Measurements from ENCODE around the gene GALNT1. TPM values are rescaled to one million over a fixed set of nuclear protein-coding genes. Genes with fewer than 3 reads are reported as not detected.
A peak's percentile ranks its signal among the peaks of the same experiment; 100 is the strongest.

GALNT1 gene
- total and polyA plus RNA-seq, 9 of the 15 experiments (the other 6 are each of a cell fraction or from before 2014, with no cell fraction given), result 14.4 to 54.1 (median 36.6) TPM

DNA sequence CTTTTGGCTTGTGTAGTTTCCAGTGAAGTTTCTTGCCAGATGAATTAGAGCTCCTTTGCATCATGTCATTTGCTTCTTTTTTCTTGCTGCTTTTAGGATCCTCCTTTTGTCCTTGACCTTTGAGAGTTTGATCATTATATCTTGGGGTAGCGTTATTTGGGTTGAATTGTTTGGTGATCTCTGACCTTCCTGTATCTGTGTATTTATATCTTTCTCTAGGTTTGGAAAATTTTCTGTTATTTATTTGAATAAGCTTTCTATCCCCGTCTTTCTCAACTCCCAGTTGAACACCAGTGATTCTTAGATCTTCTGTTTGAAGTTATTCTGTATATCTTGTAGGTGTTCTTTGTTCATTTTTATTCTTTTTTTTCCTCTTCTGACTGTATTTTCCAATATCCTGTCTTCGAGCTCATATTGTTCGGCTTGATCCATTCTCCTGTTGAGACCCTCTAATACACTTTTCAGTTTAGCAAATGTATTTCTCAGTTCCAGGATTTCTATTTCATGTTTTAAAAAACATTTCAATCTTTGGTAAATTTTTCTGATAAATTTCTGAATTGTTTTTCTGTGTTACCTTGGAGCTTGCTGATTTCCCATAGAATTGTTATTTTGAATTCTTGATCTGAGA is 20.8 kb downstream of the GALNT1 start:
- ATAC-seq, result no peak
- Histone ChIP-seq H4K20me1 (replicated peaks; ENCODE audit: control insufficient read depth, insufficient read depth, low read length) (no peaks in the 10 kb centered on the region), H3K79me2 (ENCODE audit: control insufficient read depth, insufficient read depth, low read length) (0 out of 3 replicates have a peak, but pooled peaks cover 3% of the 10 kb centered on the region), H3K9me1 (ENCODE audit: control insufficient read depth, insufficient read depth, low read length) (no peaks in the 10 kb centered on the region), H3K4me1 (replicated peaks in 1 of 2; ENCODE audit: control insufficient read depth in 2 of 2, insufficient read depth in 2 of 2, low read length in 2 of 2) (no peaks in the 10 kb centered on the region), H3K9ac (ENCODE audit: insufficient read depth in 1 of 2, low read depth in 2 of 2, low read length in 2 of 2) (no peak overlapping the region), H3K4me3 (no peak overlapping the region), H3K36me3 (ENCODE audit: control insufficient read depth, insufficient read depth, low read length) (no peaks in the 10 kb centered on the region), H2AFZ (ENCODE audit: low read depth, low read length) (no peak overlapping the region), H3K27ac (ENCODE audit: extremely low read depth, low read depth, low read length) (no peak overlapping the region), H3K4me2 (ENCODE audit: insufficient read depth, low read length) (no peak overlapping the region), H3K9me3 (replicated peaks; ENCODE audit: control insufficient read depth, insufficient read depth, low read depth, low read length) (peaks cover 10% of the 10 kb centered on the region; the same call in 1 of the 2 replicates), H3K27me3 (ENCODE audit: control insufficient read depth in 2 of 2, insufficient read depth in 2 of 2, low read length in 2 of 2) (no peaks in the 10 kb centered on the region)
- in situ Hi-C loops (cut with MboI), result no loop called here
- WGBS (ENCODE audit: insufficient coverage, low coverage, missing lambda C conversion rate), result 56% methylated on average over 4 of the region's 4 CpGs
- BruUV-seq (replicated peaks), result no TSS peak
- DNase-seq (ENCODE audit: extremely low read depth in 1 of 4, low spot score in 3 of 4), result no peak
- POLR2A ChIA-PET, result interaction anchor here (0.7 kb wide), 1 partner anchor 22 kb away, joined by 3 read pairs; no protein-coding TSS in a partner anchor
- CTCF ChIA-PET (ENCODE audit: low intra/inter-chr PET ratio), result no interaction called here
- intact Hi-C loops (cut with micrococcal nuclease), result no loop called here
- FAIRE-seq, result no peak
- TF ChIP-seq CBX5 (IDR thresholded peaks at IDR 0.05; ENCODE audit: borderline replicate concordance, low read depth), result peak; percentile 72; the same call in 1 of the 2 replicates
- no peak for TF ChIP-seq CHD2 (IDR thresholded peaks at IDR 0.05; ENCODE audit: low read depth, low read length)
- no peak for TF ChIP-seq RNF2 (IDR thresholded peaks at IDR 0.05)
- no peak for TF ChIP-seq ZBTB17 (CRISPR knock-in tag; IDR thresholded peaks at IDR 0.05)
- peak in 1 of 2 experiments; percentile 87; a peak in 2 of 3 replicates for TF ChIP-seq CBX3 (IDR thresholded peaks at IDR 0.05; ENCODE audit: borderline replicate concordance in 1 of 2, low read length in 2 of 2)
- no peak for TF ChIP-seq MCM7 (IDR thresholded peaks at IDR 0.05)
- no peak for TF ChIP-seq NCOR1 (IDR thresholded peaks at IDR 0.05)
- TF ChIP-seq, protein P1, sequence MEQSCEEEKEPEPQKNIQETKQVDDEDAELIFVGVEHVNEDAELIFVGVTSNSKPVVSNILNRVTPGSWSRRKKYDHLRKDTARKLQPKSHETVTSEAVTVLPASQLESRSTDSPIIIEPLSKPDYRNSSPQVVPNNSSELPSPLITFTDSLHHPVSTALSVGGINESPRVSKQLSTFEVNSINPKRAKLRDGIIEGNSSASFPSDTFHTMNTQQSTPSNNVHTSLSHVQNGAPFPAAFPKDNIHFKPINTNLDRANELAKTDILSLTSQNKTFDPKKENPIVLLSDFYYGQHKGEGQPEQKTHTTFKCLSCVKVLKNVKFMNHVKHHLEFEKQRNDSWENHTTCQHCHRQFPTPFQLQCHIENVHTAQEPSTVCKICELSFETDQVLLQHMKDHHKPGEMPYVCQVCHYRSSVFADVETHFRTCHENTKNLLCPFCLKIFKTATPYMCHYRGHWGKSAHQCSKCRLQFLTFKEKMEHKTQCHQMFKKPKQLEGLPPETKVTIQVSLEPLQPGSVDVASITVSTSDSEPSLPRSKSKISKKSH (CRISPR knock-in tag; IDR thresholded peaks at IDR 0.05), result peak; percentile 82
- 0 out of 2 replicates have a peak, but pooled peaks have one; percentile 19 for TF ChIP-seq EHMT2 (IDR thresholded peaks at IDR 0.05)
- TF ChIP-seq, protein P2, sequence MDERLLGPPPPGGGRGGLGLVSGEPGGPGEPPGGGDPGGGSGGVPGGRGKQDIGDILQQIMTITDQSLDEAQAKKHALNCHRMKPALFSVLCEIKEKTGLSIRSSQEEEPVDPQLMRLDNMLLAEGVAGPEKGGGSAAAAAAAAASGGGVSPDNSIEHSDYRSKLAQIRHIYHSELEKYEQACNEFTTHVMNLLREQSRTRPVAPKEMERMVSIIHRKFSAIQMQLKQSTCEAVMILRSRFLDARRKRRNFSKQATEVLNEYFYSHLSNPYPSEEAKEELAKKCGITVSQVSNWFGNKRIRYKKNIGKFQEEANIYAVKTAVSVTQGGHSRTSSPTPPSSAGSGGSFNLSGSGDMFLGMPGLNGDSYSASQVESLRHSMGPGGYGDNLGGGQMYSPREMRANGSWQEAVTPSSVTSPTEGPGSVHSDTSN (CRISPR knock-in tag; IDR thresholded peaks at IDR 0.05; ENCODE audit: low read depth), result no peak
- TF ChIP-seq, protein P2 (tag; conservative IDR thresholded peaks at IDR 0.05; ENCODE audit: low read depth), result no peak
- TF ChIP-seq, protein P3, sequence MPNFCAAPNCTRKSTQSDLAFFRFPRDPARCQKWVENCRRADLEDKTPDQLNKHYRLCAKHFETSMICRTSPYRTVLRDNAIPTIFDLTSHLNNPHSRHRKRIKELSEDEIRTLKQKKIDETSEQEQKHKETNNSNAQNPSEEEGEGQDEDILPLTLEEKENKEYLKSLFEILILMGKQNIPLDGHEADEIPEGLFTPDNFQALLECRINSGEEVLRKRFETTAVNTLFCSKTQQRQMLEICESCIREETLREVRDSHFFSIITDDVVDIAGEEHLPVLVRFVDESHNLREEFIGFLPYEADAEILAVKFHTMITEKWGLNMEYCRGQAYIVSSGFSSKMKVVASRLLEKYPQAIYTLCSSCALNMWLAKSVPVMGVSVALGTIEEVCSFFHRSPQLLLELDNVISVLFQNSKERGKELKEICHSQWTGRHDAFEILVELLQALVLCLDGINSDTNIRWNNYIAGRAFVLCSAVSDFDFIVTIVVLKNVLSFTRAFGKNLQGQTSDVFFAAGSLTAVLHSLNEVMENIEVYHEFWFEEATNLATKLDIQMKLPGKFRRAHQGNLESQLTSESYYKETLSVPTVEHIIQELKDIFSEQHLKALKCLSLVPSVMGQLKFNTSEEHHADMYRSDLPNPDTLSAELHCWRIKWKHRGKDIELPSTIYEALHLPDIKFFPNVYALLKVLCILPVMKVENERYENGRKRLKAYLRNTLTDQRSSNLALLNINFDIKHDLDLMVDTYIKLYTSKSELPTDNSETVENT (CRISPR knock-in tag; IDR thresholded peaks at IDR 0.05), result no peak
- no peak for TF ChIP-seq FOSL1 (tag; conservative IDR thresholded peaks at IDR 0.05)

Measured in K562 (cell line).